NCI-H146 treated with DMSO at 0.1 percent for 48 hours (cell line): ENCODE results near the gene SGCE.
"Not testable (repeated sequence)": the region's sequence is repeated elsewhere in the genome, so short reads cannot be mapped to it uniquely, and the experiment has no call there.

ENCODE experiments used
- DNase-seq: peaks from one replicate; lab custom pipeline; 2025; ENCODE audit not compliant: unreplicated experiment; lab: John Stamatoyannopoulos, UW

SGCE gene

GRCh38 chr7:94655848-94656657, at the start of gene SGCE:
TSS of gene SGCE (minus strand) at chr7:94656133. CDS start at chr7:94656098, 35 bp downstream.
- peak; percentile 63 for DNase-seq

- DNase-seq: not testable (repeated sequence)
These were observed 49.5 kb upstream of the SGCE start for GRCh38 chr7:94705155-94706021.

- no peak for DNase-seq
These were observed 45.6 kb upstream of the SGCE start for GRCh38 chr7:94701555-94701973.

- no peak for DNase-seq
These were observed 45.1 kb upstream of the SGCE start for GRCh38 chr7:94700926-94701554.

- no peak for DNase-seq
These were observed 42.3 kb upstream of the SGCE start for GRCh38 chr7:94698275-94698674.

GRCh38 chr7:94697035-94697974, 41.4 kb upstream of the SGCE start:
- DNase-seq: no peak

- no peak for DNase-seq
These were observed 31.9 kb upstream of the SGCE start for GRCh38 chr7:94687810-94688209.

GRCh38 chr7:94687076-94687475, 31.1 kb upstream of the SGCE start:
- no peak for DNase-seq

GRCh38 chr7:94683066-94683465, 27.1 kb upstream of the SGCE start:
- DNase-seq: no peak

- no peak for DNase-seq
These were observed 23.4 kb upstream of the SGCE start for GRCh38 chr7:94679358-94679757.

GRCh38 chr7:94676431-94676830, 20.5 kb upstream of the SGCE start:
- no peak for DNase-seq

- no peak for DNase-seq
These were observed 19.4 kb upstream of the SGCE start for GRCh38 chr7:94675356-94675755.

GRCh38 chr7:94671444-94672235, 15.7 kb upstream of the SGCE start:
- DNase-seq: no peak

- no peak for DNase-seq
These were observed 14.0 kb upstream of the SGCE start for GRCh38 chr7:94669773-94670495.

- DNase-seq: no peak
These were observed 11.1 kb upstream of the SGCE start for GRCh38 chr7:94666879-94667587.

- DNase-seq: no peak
These were observed 9.5 kb upstream of the SGCE start for GRCh38 chr7:94665426-94665825.

- no peak for DNase-seq
These were observed 8.1 kb upstream of the SGCE start for GRCh38 chr7:94664023-94664422.

GRCh38 chr7:94662548-94662947, 6.6 kb upstream of the SGCE start:
- no peak for DNase-seq
